ENCODE data around the gene ADAM12. TPM values are rescaled to one million over a fixed set of nuclear protein-coding genes. Genes with fewer than 3 reads are reported as not detected.

Gene ADAM12
- total and polyA plus RNA-seq, 12 donors, result 0.08 to 3.9 (median 0.53) TPM

DNA sequence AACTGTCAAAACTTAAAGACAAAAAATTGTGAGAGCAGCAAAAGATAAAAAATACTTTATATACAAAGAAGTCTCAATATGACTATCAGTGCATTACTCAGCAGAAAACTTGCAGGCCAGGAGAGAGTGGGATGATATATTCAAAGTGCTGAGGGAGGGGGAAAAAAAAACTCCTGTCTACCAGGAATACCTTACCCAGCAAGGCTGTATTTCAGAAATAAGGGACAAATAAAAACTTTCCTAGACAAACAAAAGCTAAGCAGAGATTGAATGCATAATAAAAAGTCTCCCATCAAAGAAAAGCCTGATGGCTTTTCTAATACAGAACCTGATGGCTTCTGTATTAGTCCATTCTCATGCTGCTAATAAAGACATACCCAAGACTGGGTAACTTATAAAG lies 31.1 kb downstream of the ADAM12 start:
- no peak for TF ChIP-seq POLR2A (IDR thresholded peaks at IDR 0.05)
- TF ChIP-seq, protein P1, sequence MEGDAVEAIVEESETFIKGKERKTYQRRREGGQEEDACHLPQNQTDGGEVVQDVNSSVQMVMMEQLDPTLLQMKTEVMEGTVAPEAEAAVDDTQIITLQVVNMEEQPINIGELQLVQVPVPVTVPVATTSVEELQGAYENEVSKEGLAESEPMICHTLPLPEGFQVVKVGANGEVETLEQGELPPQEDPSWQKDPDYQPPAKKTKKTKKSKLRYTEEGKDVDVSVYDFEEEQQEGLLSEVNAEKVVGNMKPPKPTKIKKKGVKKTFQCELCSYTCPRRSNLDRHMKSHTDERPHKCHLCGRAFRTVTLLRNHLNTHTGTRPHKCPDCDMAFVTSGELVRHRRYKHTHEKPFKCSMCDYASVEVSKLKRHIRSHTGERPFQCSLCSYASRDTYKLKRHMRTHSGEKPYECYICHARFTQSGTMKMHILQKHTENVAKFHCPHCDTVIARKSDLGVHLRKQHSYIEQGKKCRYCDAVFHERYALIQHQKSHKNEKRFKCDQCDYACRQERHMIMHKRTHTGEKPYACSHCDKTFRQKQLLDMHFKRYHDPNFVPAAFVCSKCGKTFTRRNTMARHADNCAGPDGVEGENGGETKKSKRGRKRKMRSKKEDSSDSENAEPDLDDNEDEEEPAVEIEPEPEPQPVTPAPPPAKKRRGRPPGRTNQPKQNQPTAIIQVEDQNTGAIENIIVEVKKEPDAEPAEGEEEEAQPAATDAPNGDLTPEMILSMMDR (IDR thresholded peaks at IDR 0.05), result no peak
- no peaks in the 10 kb centered on the region for H3K4me1 ChIP-seq (replicated peaks in 1 of 2)
- no peak for DNase-seq
- H3K4me3 ChIP-seq, result no peak overlapping the region
- no peaks in the 10 kb centered on the region for H3K36me3 ChIP-seq (replicated peaks in 1 of 2)
- H3K9me3 ChIP-seq (replicated peaks in 1 of 3), result peaks cover 0 to 10% (median 8%) of the 10 kb centered on the region in 3 donors
- intact Hi-C loops (cut with DNase I), result no loop called here
- no peak overlapping the region for H3K27ac ChIP-seq
- H3K27me3 ChIP-seq, result no peaks in the 10 kb centered on the region

DNA sequence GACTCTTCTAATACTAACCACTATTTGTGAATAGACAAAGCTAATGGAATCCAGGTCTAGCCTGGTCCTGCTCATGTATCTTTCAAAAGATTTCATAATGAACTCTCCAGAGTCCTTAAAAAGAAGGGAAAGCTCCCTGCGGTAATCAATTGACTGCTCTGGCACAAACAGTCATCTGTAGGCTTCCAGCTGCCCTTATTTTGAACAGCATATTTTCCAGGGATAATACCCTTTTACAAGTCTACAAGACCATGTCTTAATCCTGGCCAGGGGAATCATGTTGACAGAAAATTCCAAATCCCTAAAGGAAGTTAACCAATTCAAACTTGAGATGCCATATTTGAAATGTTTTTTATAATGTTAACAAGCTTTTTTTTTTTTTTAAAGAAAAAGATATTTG lies 34.6 kb downstream of the ADAM12 start:
- TF ChIP-seq, protein P1 (IDR thresholded peaks at IDR 0.05), result no peak
- no peak for TF ChIP-seq POLR2A (IDR thresholded peaks at IDR 0.05)
- WGBS, 4 donors, result 90 to 94% (median 92%) methylated on average over 1 of the region's 1 CpG
- Histone ChIP-seq H3K27me3 (no peaks in the 10 kb centered on the region), H3K4me1 (replicated peaks in 1 of 2) (no peaks in the 10 kb centered on the region), H3K27ac (no peak overlapping the region), H3K4me3 (no peak overlapping the region), H3K9me3 (replicated peaks in 1 of 3) (peaks cover 0 to 10% (median 8%) of the 10 kb centered on the region in 3 donors), H3K36me3 (replicated peaks in 1 of 2) (no peaks in the 10 kb centered on the region)
- no peak for DNase-seq
- intact Hi-C loops (cut with DNase I), result no loop called here

DNA sequence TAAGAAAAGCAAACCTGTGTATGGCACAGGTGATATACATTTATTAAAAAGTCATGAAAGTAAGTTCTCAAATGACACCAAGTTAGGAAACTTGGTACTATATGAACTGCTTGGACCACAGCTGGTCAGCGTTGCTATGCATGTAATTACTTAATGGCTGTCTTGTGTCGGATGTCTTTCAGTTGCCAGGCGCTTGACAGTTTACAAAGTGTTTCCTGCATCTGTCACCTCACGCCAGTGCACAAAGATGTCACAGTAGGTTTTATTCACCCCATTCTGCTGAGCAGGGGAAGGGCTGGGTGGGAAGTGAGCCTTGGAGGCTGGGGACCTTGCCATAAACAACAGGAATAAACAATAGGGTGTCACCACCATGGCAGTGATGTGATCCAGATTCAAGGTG lies 35.8 kb downstream of the ADAM12 start:
- H3K4me1 ChIP-seq (replicated peaks in 1 of 2), result no peaks in the 10 kb centered on the region
- H3K27ac ChIP-seq, result no peak overlapping the region
- no peaks in the 10 kb centered on the region for H3K36me3 ChIP-seq (replicated peaks in 1 of 2)
- peaks cover 0 to 10% (median 0%) of the 10 kb centered on the region in 3 donors for H3K9me3 ChIP-seq (replicated peaks in 1 of 3)
- no peak overlapping the region for H3K4me3 ChIP-seq
- intact Hi-C loops (cut with DNase I), result no loop called here
- TF ChIP-seq, protein P1 (IDR thresholded peaks at IDR 0.05), result no peak
- TF ChIP-seq POLR2A (IDR thresholded peaks at IDR 0.05), result no peak
- H3K27me3 ChIP-seq, result no peaks in the 10 kb centered on the region
- 74 to 76% (median 76%) methylated on average over 4 of the region's 4 CpGs for WGBS, 4 donors
- no peak for DNase-seq

DNA sequence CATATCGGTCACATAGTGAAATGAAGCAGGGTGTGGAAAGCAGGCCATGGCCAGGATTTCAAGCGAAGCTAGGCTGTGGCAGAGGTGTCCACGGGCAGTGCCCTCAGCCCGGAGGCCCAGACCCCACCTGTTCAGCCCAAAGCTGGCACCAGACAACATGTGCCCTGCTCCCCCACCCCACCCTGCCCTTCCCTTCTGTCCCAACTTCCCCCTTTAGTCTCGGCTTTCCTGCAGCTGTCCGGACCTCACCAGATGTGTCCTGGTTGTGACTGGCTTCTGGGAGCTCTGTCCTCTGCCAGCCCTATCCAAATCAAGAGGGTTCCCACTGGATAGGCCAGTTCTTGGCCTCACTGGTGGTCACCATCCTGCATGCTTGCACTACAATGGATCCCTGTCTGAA lies 37.3 kb downstream of the ADAM12 start:
- H3K27me3 ChIP-seq, result peaks cover 4% of the 10 kb centered on the region
- no peak overlapping the region for H3K4me3 ChIP-seq
- WGBS, 4 donors, result 82 to 90% (median 84%) methylated on average over 5 to 6 of the region's 6 CpGs
- intact Hi-C loops (cut with DNase I), result no loop called here
- no peaks in the 10 kb centered on the region for H3K9me3 ChIP-seq (replicated peaks in 1 of 3)
- no peak for DNase-seq
- TF ChIP-seq POLR2A (IDR thresholded peaks at IDR 0.05), result no peak
- TF ChIP-seq, protein P1 (IDR thresholded peaks at IDR 0.05), result no peak
- no peak overlapping the region for H3K27ac ChIP-seq
- H3K36me3 ChIP-seq (replicated peaks in 1 of 2), result no peaks in the 10 kb centered on the region
- no peaks in the 10 kb centered on the region for H3K4me1 ChIP-seq (replicated peaks in 1 of 2)

All from adrenal gland (tissue), 12 donors.